GM21390 (cell line): Measurements from ENCODE around the gene SLX1A.
"Not testable (repeated sequence)": the region's sequence is repeated elsewhere in the genome, so short reads cannot be mapped to it uniquely, and the experiment has no call there.

Experiments used
- ATAC-seq: cut with Tn5 transposase; IDR thresholded peaks from one replicate; pipeline ENCODE4 v1.9.1; 2021; ENCODE audit not compliant: unreplicated experiment

SLX1A gene

DNA sequence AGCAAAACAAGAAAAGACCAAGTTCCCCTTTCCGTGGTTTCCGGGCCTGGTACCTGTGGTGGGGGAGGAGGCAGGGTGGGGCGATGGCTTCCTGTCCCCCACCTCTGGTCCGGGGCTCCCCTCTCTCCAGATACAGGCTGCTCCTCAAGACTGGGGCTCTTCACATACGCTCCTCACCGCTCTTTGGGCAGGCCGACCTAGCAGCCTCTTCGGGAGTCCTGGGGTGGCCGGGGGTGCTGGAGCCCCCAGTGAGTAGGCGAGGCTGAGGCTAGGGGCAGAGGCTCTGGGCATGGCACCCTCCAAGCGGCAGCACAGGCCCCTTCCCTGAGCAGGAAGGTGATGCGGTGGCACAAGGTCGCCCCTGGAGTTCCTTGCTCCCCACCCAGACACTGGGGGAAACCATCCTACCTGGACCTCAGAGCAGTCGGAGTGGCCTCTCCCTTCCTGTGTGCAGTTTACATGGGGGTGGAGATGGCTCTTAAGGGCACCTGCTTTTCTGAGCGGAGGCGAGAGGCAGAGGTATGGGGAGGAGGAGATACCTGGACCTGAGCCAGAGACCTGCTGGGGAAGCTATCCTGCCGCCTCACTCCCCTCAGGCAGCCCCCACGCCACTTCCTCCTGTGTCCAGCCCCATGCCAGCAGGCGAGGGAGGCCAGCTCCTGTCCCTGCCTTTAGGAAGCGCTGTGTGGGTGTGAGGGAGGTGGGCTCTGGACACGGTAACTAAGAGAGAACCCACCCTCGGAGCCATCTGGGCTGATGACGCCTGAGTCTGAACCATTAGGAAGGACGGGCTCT lies 9.4 kb upstream of the SLX1A start:
- peak; percentile 2 for ATAC-seq

DNA sequence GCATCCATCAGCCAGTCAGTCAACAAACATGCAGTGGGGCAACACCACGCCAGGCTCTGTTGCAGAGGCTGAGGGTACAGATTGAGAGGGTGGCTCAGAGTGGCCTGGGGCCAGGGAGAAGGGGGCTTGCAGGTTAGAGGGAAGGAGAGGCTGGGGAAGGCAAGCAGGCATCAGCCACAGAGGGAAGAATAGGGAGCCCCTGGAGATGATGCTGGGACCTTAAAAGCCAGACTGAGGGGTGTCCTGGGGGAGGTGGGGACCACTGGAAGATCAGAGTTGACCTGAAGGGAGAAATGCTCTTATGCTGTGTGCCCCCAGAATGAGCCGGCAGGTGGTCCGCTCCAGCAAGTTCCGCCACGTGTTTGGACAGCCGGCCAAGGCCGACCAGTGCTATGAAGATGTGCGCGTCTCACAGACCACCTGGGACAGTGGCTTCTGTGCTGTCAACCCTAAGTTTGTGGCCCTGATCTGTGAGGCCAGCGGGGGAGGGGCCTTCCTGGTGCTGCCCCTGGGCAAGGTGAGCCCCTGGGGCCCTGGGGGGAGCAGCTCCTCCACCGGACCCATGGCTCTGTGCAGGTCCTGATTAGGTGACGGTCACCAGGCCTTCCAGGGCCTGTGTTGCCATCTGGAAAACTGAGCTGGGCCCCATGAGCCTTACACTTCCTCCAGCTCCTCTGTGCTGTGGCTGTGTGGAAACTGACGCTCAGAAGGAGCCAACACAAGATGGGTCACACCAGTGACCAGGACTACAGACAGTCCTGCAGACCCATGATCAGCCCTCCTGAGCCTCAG lies 8.6 kb upstream of the SLX1A start:
- ATAC-seq = no peak

DNA sequence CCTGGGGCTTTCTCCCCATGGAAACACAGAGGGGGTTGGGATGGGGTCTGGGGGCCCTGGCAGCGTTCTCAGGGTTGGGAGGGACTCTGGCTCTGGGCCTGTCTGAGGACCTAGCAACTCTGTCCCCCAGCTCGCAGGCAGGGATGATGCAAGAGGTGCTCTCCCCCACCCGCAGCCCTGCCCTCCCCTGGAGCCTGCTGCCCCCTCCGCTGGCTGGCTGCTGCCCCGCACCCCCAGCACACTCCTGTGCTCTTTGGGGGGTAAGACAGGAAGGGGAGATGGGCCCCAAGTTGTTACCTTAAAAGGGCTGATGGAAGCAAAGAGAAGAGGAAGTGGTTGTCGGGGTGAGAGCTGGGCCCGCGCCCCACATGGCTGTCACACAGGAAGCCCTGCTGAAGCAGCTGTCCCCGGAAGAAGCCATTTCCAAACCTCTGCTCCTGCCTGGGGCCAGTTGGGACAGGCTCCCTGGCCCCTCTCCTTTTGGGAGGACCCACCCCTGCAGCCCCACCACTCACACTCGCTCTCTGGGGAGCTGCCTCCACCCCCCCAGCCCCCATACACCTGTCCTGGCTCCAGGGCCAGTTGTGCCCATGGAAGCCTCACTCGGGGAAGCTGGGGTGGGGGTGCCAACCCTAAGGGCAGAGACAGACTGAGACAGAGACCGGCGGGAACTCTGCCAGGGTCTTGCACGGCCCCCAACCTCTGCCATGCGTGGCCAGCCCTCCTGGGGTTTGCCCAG lies 7.8 kb upstream of the SLX1A start:
- peak; percentile 36 for ATAC-seq

DNA sequence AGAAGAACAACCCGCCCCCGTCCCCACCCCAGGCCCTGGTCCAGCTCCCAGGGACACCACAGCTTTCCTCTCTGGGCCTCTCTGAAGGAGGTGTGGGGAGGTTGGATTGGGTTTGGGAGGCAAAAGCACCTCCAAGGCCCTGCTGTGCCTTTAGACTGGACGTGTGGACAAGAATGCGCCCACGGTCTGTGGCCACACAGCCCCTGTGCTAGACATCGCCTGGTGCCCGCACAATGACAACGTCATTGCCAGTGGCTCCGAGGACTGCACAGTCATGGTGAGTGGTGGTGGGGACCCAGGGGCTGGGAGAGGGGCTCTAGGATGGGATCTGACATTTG lies 7.3 kb upstream of the SLX1A start:
- ATAC-seq = no peak

DNA sequence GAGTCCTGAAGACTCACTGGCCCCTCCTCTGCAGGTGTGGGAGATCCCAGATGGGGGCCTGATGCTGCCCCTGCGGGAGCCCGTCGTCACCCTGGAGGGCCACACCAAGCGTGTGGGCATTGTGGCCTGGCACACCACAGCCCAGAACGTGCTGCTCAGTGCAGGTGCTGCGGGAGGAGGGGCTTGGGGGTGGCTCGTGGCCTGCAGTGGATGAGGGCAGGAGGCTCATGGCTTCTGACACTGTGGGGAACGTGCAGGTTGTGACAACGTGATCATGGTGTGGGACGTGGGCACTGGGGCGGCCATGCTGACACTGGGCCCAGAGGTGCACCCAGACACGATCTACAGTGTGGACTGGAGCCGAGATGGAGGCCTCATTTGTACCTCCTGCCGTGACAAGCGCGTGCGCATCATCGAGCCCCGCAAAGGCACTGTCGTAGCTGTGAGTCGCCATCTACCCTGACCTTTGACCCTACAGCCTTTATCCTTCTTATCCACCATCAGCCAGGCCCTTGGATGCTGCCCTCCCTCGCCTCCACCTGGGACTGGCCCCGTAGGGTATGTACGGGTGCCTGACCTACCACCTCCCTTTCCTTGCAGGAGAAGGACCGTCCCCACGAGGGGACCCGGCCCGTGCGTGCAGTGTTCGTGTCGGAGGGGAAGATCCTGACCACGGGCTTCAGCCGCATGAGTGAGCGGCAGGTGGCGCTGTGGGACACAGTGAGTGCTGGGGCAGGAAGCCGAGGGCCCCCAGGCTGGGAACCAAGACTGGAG lies 6.7 kb upstream of the SLX1A start:
- no peak for ATAC-seq

DNA sequence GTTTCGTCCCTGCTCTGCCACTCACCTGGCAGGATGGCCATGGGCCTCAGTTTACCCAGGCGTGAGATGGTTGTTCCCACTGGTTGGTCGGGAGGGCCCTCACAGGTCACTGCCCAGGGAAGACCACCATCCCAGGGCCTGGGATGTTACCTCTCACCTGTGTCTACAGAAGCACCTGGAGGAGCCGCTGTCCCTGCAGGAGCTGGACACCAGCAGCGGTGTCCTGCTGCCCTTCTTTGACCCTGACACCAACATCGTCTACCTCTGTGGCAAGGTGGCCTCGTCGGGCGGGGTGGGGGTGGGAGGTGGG lies 6.2 kb upstream of the SLX1A start:
- no peak for ATAC-seq

DNA sequence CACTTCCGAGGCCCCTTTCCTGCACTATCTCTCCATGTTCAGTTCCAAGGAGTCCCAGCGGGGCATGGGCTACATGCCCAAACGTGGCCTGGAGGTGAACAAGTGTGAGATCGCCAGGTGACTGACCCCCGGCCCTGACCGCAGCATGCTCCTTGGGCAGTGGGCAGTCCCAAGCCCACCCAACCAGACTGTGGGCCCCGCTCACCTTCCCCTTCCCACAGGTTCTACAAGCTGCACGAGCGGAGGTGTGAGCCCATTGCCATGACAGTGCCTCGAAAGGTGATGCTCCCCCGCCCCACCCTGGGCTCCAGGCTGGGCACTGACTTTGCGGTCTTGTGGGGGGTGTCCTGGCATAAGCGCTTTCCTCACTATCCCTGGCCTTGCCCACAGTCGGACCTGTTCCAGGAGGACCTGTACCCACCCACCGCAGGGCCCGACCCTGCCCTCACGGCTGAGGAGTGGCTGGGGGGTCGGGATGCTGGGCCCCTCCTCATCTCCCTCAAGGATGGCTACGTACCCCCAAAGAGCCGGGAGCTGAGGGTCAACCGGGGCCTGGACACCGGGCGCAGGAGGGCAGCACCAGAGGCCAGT lies 5.6 kb upstream of the SLX1A start:
- ATAC-seq = no peak

DNA sequence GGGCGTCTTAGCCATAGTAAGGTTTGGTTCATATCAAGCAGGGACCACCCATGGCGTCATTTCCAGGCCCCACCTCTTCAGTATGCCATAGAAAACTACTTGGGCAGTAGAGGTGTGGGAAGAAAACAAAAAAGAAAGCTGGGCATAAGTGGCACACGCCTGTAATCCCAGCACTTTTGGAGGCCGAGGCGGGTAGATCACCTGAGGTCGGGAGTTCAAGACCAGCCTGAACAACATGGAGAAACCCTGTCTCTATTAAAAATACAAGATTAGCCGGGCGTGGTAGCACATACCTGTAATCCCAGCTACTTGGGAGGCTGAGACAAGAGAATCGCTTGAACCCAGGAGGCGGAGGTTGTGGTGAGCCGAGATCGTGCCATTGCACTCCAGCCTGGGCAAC lies 2.5 kb upstream of the SLX1A start:
- ATAC-seq = not testable (repeated sequence)

DNA sequence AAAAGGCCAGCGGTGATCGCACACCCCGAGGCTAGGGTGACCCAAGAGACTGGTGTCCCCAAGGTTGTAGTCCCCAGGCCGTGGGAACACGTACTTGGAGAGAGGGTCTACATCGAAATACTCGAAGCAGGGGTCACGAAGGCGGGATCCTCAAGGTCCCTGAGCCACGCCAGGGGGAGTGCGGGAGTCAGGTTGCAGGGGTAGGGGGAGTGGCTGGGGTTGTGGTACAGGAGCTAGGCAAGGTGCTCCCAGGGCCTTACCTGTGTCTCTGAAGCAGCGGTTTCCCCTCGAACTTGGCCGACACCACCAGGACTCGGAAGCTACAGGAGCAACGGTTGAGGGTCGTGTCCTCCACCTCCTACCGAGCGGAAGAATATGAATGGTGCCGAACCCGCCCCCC lies 577 bp upstream of the SLX1A start:
- peak; percentile 1 for ATAC-seq

DNA sequence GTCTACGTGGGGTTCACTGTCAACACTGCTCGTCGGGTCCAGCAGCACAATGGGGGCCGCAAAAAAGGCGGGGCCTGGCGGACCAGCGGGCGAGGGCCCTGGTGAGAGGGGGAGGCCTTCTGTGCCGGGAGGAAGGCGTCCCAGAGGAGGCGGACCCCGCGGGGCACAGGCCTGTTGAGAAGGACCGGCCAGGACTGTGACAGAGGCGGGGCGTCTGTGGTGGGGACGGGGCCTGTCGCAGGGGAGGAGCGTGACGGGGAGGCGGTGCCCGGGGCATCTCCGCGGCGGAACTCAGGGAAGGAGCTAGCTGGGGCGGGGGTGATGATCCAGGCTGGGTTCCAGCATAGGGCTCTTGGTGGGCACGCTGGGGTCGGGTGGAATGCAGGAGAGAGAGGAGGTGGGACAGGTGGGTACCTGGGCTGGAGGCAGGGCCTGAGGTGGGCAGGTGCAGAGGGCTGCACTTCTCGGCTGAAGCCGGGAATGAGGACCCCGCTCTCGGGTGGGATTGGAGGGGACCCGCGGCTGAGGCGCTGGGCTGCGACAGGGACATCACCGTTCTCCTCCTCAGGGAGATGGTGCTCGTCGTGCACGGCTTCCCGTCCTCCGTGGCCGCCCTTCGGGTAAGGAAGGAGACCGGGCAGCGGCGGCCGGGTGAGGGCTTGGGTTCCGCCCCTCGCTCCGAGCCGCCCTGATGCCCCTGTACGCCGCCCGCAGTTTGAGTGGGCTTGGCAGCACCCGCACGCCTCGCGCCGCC lies 674 bp downstream of the SLX1A start:
- peak; percentile 59 for ATAC-seq

DNA sequence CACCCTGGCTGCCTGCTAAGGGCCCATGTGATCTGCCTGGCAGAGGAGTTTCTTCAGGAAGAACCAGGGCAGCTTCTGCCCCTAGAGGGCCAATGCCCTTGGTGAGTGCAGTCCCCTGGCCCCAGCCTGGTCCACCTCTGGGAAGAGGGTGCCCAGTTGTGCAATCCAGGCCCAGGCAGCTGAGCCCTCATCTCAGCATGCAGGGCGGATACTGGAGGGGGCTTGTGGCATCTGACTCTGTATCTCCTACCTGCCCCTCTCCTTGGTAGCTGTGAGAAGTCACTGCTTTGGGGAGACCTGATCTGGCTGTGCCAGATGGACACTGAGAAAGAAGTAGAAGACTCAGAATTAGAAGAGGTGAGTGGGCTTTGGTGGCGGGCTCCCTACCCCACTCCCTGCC lies 3.3 kb downstream of the SLX1A start:
- ATAC-seq = not testable (repeated sequence)

DNA sequence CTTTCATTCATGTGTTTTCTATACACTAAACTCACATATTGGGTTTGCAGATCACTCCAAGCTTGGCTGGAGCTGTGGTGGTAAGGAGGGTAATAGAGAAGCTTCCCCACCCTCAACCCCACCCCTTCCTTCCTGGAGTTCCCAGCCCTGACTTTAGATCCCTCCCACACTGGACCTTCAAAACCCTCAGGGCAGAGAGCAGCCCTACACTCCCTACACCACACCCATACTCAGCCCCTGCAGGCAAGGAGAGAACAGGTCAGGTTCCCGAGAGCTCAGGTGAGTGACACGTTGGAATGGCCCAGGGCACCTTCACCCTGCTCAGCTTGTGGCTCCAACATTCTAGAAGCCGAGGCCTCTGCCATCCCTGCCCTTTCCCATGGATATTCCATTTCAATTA lies 5.4 kb downstream of the SLX1A start, which contains the start of gene SULT1A3:
Gene SULT1A3 (plus strand): TSS at position 207 of the 400 bp plus-strand sequence. CDS start 1,474 bp downstream, outside the sequence.
- ATAC-seq = not testable (repeated sequence)

DNA sequence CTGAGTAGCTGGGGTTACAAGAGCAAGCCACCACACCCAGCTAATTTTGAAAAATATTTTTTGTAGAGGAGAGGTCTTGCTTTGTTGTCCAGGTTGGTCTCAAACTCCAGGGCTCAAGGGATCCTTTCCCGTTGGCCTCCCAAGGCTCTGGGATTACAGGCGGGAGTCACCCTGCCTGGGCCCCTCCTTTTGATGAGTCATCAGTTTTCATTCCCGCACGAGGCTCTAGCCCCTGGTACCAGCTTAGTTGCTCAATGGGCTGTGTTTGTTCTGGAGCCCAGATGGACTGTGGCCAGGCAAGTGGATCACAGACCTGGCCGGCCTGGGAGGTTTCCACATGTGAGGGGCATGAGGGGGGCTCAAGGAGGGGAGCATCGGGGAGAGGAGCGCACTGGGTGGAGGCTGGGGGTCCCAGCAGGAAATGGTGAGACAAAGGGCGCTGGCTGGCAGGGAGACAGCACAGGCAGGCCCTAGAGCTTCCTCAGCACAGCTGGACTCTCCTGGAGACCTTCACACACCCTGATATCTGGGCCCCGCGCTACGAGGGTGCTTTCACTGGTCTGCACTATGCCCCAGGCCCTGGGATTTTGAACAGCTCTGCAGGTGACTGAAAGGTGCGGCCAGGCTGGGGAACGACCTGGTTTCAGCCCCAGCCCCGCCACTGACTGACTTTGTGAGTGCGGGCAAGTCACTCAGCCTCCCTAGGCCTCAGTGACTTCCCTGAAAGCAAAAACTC lies 6.1 kb downstream of the SLX1A start:
- ATAC-seq = not testable (repeated sequence)

DNA sequence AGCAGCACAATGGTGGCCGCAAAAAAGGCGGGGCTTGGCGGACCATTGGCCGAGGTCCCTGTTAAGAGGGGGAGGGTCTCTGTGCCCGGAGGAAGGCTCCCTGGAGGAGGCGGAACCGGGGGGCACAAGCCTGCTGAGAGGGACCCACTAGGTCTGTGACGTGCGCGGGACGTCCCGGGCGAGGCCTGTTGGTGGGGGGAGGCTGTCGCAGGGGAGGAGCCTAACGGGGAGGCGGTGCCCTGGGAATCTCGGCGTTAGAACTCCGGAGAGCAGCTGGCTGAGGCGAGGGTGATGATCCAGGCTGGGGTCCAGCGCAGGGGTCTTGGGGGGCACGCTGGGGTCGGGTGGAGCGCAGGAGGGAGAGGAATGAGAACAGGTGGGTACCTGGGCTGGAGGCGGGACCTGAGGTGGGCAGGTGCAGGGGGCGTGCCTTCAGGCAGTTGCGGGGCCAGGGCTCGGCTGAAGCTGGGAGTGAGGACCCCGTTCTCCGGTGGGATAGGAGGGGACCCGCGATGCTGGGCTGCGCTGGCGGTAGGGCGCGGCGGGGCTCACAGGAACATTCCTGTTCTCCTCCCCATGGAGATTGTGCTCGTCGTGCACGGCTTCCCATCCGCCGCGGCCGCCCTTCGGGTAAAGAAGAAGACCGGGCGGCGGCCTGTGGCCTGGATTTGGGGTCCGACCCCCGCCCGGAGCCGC lies 12.0 kb downstream of the SLX1A start:
- not testable (repeated sequence) for ATAC-seq

DNA sequence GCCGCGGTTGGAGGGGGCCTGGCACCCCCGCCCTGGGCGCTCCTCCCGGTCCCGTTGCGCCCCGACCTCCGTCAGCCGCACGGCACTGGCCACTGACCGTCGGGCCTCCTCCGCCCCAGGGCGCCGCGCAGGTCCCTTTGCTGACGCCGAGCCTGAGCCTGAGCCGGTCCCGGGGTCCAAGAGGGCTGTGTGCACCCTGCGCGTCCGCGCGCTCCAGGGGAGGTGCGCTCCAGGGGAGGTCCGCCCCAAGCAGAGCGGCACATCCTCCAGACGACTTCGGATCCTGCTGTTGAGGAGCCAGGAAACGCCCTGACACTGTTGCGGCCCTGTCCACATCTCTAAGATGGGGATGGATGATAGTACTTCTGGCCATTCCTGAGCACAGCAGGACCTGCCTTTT lies 12.6 kb downstream of the SLX1A start:
- not testable (repeated sequence) for ATAC-seq

DNA sequence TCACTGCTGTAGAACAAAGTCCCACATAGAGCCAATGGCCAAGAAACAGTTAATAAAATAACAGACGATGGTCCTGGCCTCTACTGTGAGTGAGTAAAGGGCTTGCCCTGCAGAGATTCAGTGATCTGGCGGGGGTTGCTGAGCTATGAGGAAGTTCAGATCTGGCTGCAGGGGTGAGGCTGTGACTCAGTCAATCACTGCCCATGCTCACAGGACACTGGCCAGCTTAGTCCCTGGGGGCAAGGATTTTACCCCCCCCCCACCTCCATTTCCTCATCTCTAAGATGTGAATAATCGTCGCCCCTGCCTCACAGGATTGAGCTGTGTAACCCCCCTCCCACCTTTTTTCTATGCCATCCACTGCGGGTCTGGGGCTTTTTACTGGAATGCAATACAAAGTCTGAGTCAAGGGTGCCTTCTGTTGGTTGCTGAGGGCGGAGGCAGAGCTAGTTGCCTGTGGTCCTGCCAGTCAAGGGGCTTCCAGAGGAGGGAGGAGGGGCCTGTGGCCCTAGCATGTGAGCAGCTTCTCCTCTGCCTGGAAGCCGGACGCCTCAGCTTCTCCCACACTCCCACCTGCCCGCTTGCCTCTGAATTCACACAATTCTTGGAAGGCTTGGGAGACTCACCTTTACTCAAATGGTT lies 13.5 kb downstream of the SLX1A start:
- ATAC-seq = not testable (repeated sequence)

DNA sequence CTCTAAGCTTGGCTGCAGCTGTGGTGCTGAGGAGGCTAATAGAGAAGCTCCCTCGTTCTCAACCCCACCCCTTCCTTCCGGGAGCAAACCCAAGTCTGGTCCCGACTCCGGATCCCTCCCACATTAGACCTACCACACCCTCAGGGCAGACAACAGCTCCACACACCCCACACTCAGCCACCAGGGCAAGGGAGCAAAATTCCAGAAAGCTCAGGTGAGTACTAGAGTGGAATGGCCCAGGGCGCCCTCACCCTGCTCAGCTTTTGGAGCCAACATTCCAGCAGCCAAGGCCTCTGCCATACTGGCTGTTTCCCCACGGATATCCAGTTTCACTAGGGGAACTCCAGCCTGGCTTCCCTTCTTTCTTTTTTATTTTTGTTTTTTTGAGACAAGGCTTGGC lies 15.4 kb downstream of the SLX1A start:
- ATAC-seq = not testable (repeated sequence)

DNA sequence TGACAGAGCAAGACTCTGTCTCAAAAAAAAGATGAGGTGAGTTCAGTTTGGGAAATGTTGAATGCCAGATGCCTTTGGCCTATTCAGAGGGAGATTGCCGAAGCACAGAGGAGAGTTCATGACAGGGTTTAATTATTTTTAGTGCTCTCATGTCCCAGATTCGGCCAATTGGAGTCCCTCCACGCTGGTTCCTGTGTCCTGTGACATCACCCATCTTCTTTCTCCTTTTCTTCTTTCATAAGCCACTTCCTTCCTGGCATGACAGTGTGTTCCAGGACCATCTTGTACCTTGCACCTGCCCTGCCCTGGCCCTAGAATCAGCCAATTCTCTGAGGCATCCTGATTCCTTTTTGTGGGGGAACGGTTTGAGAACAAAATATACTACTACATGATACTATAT lies 17.7 kb downstream of the SLX1A start:
- ATAC-seq = not testable (repeated sequence)
